NCI-H82 (cell line): Measurements from ENCODE around the gene CALML6.

Experiments
- DNase-seq: peaks from one replicate; lab custom pipeline; 2025; lab: John Stamatoyannopoulos, UW

CALML6 gene

GRCh38 chr1:1892079-1892762 lies 22.8 kb upstream of the CALML6 start:
- DNase-seq: no peak

DNA sequence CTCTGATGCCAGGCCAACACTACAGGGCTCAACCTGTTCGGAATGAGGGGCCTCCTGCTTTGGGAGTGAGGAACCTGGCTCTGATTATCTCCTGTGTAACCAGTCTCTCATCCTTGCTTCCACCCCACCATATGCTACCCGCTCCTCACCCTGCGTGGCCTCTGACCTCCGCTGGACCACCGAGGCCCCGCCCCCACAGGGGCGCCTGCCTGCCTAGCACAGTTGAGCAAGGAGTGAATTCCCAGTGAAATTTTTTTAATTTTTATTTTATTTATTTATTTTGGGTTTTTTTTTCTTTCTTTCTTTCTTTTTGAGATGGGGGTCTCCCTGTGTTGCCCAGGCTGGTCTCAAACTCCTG lies 22.3 kb upstream of the CALML6 start:
- DNase-seq: no peak

- DNase-seq: no peak
Measured at GRCh38 chr1:1893291-1893985, 21.6 kb upstream of the CALML6 start.

GRCh38 chr1:1893997-1894353 lies 21.1 kb upstream of the CALML6 start:
- no peak for DNase-seq

DNA sequence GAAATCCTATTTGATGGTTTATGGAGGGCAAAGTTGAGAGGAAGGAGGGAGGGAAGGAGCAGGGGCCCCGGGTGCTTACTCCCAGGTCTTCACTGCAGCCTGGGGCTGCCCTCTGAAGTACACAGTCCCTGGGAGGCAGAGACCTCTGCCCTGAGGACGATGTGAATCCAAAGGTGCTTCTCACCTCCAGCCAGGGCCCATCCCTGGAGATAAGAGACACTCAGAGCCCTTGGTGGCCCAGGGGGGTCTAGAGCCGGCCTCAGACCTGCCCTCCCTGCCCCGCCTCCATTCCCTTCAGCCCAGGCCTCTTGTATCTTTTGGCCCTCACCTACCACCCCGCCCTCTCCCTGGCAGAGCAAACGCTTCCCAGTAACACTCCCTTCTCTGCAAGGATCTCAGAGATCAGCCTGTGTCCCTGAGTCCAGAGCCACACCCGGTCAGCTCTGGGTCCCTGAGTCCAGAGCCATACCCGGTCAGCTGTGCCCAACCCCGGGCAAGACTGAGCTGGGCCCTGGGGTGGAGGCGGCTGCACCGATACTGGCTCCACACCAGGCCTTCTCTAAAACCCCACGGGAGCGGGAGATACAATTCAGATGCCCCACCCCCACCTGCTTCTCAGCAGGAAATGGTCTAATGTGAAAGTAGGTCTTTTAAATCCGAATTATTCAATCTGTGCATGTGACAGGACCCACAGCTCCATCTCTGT lies 20.6 kb upstream of the CALML6 start:
- DNase-seq: no peak

DNA sequence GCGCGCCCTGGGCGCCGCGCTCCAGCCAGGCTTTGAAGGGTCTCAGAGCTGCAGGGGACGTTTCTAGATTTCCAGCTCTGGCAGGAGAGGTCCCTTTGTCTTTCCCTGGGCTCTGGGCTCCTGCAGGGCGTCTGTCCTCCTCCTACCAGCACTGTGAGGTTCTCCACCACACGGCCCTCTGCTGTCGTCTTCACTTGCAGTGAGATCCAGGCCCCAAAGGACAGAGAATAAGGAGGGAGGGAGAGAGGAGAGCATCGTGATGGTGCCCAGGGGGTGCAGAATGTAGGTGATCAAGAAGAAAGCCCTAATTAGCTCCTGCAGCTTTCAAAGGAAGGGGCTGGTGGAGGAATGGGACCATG lies 20.0 kb upstream of the CALML6 start:
- no peak for DNase-seq

- DNase-seq: no peak
Measured at GRCh38 chr1:1895456-1896336, 19.4 kb upstream of the CALML6 start.

DNA sequence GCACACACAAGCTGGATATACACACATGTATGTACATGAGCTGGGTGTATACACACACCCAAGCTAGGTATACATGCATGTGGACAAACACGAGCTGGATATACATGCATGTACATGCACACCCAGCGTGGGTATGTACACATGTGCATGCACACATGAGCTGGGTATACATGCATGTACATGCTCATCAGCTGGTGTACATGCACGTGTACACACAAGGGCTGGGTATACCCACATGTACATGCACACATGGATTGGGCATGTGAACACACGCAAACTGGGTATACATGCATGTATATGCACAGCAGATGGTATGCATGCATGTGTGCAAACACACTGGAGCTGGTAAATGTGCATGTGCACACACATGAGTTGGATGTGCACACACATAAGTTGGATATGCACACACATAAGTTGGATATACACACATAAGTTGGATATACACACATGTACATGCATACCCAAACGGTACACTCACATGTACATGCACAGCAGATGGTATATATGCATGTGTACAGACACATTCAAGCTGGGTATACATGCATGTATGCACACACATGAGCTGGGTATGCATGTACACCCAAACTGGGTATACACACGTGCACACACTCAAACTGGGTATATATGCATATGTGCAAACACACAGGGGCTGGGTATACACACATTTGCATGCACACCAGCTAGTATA lies 16.7 kb upstream of the CALML6 start:
- no peak for DNase-seq

GRCh38 chr1:1899266-1899966 lies 15.6 kb upstream of the CALML6 start:
- DNase-seq: peak; percentile 43

- no peak for DNase-seq
Measured at GRCh38 chr1:1899967-1900327, 15.1 kb upstream of the CALML6 start.

DNA sequence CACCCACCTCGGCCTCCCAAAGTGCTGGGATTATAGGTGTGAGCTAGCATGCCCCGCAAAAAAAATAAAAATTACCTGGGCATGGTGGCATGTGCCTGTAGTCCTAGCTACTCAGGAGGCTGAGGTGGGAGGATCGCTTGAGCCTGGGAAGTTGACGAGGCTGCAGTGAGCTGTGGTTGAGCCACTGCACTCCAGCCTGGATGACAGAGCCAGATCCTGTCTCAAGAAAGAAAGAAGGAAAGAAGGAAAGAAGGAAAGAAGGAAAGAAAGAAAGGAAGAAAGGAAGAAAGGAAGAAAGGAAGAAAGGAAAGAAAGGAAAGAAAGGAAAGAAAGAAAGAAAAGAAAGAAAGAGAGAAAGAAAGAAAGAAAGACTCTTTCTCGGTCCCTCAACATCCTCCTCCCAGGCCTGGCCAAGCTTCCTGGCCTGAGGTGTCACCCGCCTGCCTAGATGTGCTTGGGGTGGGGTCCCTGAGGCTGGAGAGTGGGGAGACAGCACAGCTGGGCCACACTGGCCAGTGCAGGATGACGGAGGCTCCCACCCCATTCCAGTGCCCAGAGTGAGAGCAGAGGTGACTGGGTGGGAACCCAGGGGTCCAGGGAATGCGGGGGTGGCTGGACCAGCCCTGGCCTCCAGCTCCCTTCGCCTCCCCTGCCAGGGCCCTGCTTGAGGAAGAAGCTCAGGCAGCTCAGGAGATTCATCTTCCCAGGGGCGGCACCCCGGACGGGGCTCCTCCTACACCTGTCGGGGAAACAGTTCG lies 14.0 kb upstream of the CALML6 start:
- DNase-seq: no peak

DNA sequence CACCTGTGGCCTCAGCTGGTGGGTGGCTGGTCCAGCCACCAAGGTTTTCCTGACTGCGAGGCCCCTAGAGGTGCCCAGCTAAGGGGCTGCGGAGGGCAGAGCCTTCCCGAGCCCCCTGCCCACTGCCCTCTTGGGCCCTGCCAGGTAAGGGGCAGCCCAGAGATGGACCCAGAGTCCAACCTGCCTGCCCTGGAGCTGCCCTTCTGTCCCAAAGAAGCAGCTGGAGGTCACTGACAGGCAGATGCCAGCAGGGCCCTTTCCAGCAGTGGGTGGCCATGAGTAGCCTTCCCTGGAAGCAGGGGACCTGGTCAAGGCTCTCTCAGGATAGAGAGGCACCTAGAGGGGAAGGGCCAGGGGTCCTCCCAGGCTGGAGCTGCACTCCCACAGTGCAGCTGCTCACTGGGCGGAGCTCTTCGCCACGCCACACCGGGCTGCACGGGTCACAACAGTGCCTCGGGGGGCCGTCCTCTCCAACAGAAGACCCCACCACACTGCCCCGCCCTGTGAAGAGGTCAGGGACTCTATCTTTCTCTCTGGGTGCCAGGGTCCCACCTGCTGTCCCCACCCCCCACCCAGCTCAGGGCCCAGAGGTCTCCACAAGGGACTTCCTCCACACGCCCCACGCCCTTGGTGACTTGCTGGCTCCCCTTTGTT lies 13.3 kb upstream of the CALML6 start:
- no peak for DNase-seq

DNA sequence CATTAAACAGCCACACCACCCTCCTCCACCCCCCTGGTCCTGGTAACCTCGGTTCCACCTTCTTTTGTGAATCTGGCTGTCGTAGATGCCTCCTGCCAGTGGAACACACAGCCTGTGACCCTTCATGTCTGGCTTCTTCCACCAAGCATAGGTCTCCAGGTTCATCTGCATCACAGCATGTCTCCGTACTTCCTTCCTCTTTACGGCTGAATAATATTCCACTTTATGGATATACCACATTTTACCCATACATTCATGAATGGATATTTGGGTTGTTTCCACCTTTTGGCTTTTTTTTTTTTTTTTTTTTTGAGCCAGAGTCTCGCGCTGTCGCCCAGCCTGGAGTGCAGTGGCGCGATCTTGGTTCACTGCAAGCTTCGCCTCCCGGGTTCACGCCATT lies 11.8 kb upstream of the CALML6 start:
- no peak for DNase-seq

DNA sequence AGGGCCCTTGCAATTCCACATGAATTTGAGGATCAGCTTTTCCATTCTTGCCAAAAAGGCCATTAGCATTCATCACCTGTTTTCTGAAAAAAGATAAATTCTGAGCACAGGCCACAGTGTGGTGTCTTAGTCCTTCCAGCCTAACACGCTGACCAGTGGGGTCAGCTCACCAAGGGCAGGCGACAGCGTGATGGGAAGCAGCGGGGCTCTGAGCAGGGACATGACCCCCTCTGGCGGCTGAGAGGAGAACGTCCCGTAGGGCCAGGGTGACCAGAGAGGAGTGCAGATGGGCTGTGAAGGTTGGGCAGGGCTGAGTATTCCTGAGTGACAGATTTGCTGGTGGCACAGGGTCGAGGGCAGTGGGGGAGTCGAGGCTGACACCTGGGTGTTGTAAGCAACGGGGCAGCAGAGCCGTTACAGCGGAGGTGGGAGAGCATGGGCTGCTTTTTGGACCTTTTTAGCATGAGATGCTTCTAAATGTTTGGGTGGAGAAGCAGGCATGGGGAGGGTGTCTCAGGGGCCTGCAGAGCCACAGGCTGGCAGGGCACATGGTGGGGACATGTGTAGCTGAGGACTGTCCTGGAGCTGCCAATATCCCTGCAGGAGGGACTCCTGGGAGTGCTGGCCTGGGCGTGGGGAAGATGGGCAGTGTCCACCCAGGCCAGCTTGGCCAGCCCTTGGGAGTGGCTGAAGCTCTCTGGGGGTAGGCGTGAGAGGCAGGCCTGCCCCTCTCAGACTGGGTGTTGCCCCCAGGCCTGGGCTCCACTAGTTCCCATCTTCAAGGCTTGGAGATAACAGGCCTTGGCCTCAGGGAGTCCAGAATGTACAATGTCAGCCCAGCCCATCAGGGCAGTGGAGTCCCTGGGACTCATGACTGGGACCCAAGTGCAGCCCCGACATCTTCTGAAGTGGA lies 8.6 kb upstream of the CALML6 start:
- peak; percentile 90 for DNase-seq

- no peak for DNase-seq
Measured at GRCh38 chr1:1907098-1907736, 7.8 kb upstream of the CALML6 start.

GRCh38 chr1:1908506-1908791 lies 6.6 kb upstream of the CALML6 start:
- no peak for DNase-seq

GRCh38 chr1:1910033-1910465 lies 5.0 kb upstream of the CALML6 start:
- DNase-seq: no peak

- DNase-seq: no peak
Measured at GRCh38 chr1:1910651-1911331, 4.3 kb upstream of the CALML6 start.
